H9 (cell line): ENCODE data around the gene CDK15. TPM values are rescaled to one million over a fixed set of nuclear protein-coding genes. Genes with fewer than 3 reads are reported as not detected.

Experiments
- DNase-seq: peaks from one replicate; pipeline ENCODE4 v3.0.0-alpha.2; 2017
- H2AFZ ChIP-seq: one replicate; pipeline ENCODE4 v1.6.1; 2013; ENCODE audit warnings: mild to moderate bottlenecking, low read length, control low read depth, moderate library complexity
- H2AK5ac ChIP-seq: 2 replicates; pipeline ENCODE4 v1.6.1; 2013; ENCODE audit warnings: low read length, control low read depth, mixed read lengths; ENCODE audit not compliant: insufficient read length
- H2BK120ac ChIP-seq: one replicate; pipeline ENCODE4 v1.6.1; 2013; ENCODE audit warnings: low read depth, mild to moderate bottlenecking, low read length, control low read depth, inconsistent platforms; ENCODE audit not compliant: poor library complexity, severe bottlenecking
- H2BK12ac ChIP-seq: 2 replicates; pipeline ENCODE4 v1.6.1; 2013; ENCODE audit warnings: low read length, control low read depth, mixed read lengths, low read depth; ENCODE audit not compliant: insufficient read length
- H2BK15ac ChIP-seq: 2 replicates; pipeline ENCODE4 v1.6.1; 2013; ENCODE audit warnings: low read depth, low read length, control low read depth
- H2BK20ac ChIP-seq: one replicate; pipeline ENCODE4 v1.6.1; 2013; ENCODE audit warnings: low read depth, mild to moderate bottlenecking, low read length, control low read depth, inconsistent platforms; ENCODE audit not compliant: poor library complexity, severe bottlenecking
- H2BK5ac ChIP-seq: 2 replicates; pipeline ENCODE4 v1.6.1; 2013; ENCODE audit warnings: low read length, control low read depth, mixed read lengths; ENCODE audit not compliant: insufficient read length
- H3K14ac ChIP-seq: 2 replicates; pipeline ENCODE4 v1.6.1; 2013; ENCODE audit warnings: low read length, control low read depth; ENCODE audit not compliant: insufficient read depth
- H3K18ac ChIP-seq: 2 replicates; pipeline ENCODE4 v1.6.1; 2013; ENCODE audit warnings: low read depth, mild to moderate bottlenecking, mixed read lengths, low read length, control low read depth; ENCODE audit not compliant: insufficient read length
- H3K23ac ChIP-seq: 2 replicates; pipeline ENCODE4 v1.6.1; 2013; ENCODE audit warnings: low read length, control low read depth, mixed read lengths, low read depth; ENCODE audit not compliant: insufficient read length
- H3K23me2 ChIP-seq: 2 replicates; pipeline ENCODE4 v1.6.1; 2013; ENCODE audit warnings: low read depth, mild to moderate bottlenecking, mixed read lengths, low read length, control low read depth; ENCODE audit not compliant: insufficient read length, poor library complexity, severe bottlenecking
- H3K27ac ChIP-seq: 2 replicates; pipeline ENCODE4 v1.5.1; 2013; ENCODE audit warnings: low read length, control low read depth, mixed read lengths, low read depth; ENCODE audit not compliant: insufficient read length
- H3K27me3 ChIP-seq: 2 replicates; pipeline ENCODE4 v1.6.1; 2013; ENCODE audit warnings: low read length, control low read depth, inconsistent platforms; ENCODE audit not compliant: insufficient read depth
- H3K4ac ChIP-seq: 2 replicates; pipeline ENCODE4 v1.6.1; 2013; ENCODE audit warnings: low read depth, mild to moderate bottlenecking, control low read depth, inconsistent platforms, low read length, moderate library complexity
- H3K4me1 ChIP-seq: 2 replicates; pipeline ENCODE4 v1.6.1; 2013; ENCODE audit warnings: low read length, control low read depth, inconsistent platforms; ENCODE audit not compliant: insufficient read depth
- H3K4me2 ChIP-seq: 2 replicates; pipeline ENCODE4 v1.6.1; 2013; ENCODE audit warnings: low read length, control low read depth, mixed read lengths; ENCODE audit not compliant: insufficient read length, insufficient read depth
- H3K56ac ChIP-seq: 2 replicates; pipeline ENCODE4 v1.6.1; 2013; ENCODE audit warnings: low read depth, mild to moderate bottlenecking, mixed read lengths, low read length, control low read depth; ENCODE audit not compliant: insufficient read length
- H3K79me1 ChIP-seq: 2 replicates; pipeline ENCODE4 v1.6.1; 2013; ENCODE audit warnings: low read depth, mild to moderate bottlenecking, moderate library complexity, low read length, control low read depth, inconsistent platforms; ENCODE audit not compliant: insufficient read depth, poor library complexity, severe bottlenecking
- H3K79me2 ChIP-seq: 2 replicates; pipeline ENCODE4 v1.6.1; 2013; ENCODE audit warnings: low read length, control low read depth, inconsistent platforms; ENCODE audit not compliant: insufficient read depth
- H3K9ac ChIP-seq: 2 replicates; pipeline ENCODE4 v1.6.1; 2013; ENCODE audit warnings: low read length, control low read depth, mixed read lengths; ENCODE audit not compliant: insufficient read length; ENCODE audit errors: extremely low read depth
- H3K9me3 ChIP-seq: one replicate; pipeline ENCODE4 v1.6.1; 2013; ENCODE audit warnings: low read depth, low read length, inconsistent platforms; ENCODE audit not compliant: control insufficient read depth
- H3T11ph ChIP-seq: one replicate; pipeline ENCODE4 v1.6.1; 2013; ENCODE audit warnings: mild to moderate bottlenecking, low read length, control low read depth, inconsistent platforms
- H4K20me1 ChIP-seq: one replicate; pipeline ENCODE4 v1.6.1; 2013; ENCODE audit not compliant: control insufficient read depth, insufficient read length, insufficient read depth
- H4K5ac ChIP-seq: 2 replicates; pipeline ENCODE4 v1.6.1; 2013; ENCODE audit warnings: low read depth, mild to moderate bottlenecking, mixed read lengths, low read length, control low read depth; ENCODE audit not compliant: insufficient read length
- H4K8ac ChIP-seq: replicated peaks from 2 replicates; pipeline ENCODE4 v1.6.1; 2013; ENCODE audit warnings: low read length, control low read depth, mixed read lengths, low read depth; ENCODE audit not compliant: insufficient read length
- H4K91ac ChIP-seq: 2 replicates; pipeline ENCODE4 v1.6.1; 2013; ENCODE audit warnings: low read depth, mild to moderate bottlenecking, moderate library complexity, mixed read lengths, low read length, control low read depth; ENCODE audit not compliant: insufficient read length
- H3K27ac Mint-ChIP-seq, 3 experiments: 2 replicates in 2 of 3; 3 replicates in 1 of 3; pipeline ENCODE4 v1.8.0; 2020 to 2021; ENCODE audit warnings: mixed read lengths in 3 of 3, mild to moderate bottlenecking in 1 of 3, moderate library complexity in 1 of 3
- H3K27me3 Mint-ChIP-seq: 2 replicates; pipeline ENCODE4 v1.8.0; 2021; ENCODE audit warnings: low read depth, mild to moderate bottlenecking, moderate library complexity, mixed read lengths
- H3K36me3 Mint-ChIP-seq, 3 experiments: 2 replicates in 2 of 3; 3 replicates in 1 of 3; pipeline ENCODE4 v1.8.0; 2020 to 2021; ENCODE audit warnings: low read depth in 3 of 3, mixed read lengths in 3 of 3; ENCODE audit not compliant: insufficient read depth in 1 of 3
- H3K4me1 Mint-ChIP-seq, 2 experiments: 2 replicates each; pipeline ENCODE4 v1.8.0; 2020; ENCODE audit warnings: mixed read lengths in 2 of 2
- H3K4me3 Mint-ChIP-seq, 2 experiments: 2 replicates in 1 of 2; 3 replicates in 1 of 2; pipeline ENCODE4 v1.8.0; 2020 to 2021; ENCODE audit warnings: mild to moderate bottlenecking in 2 of 2, mixed read lengths in 2 of 2, moderate library complexity in 1 of 2
- H3K9me3 Mint-ChIP-seq, 2 experiments: 2 replicates in 1 of 2; 3 replicates in 1 of 2; pipeline ENCODE4 v1.8.0; 2020; ENCODE audit warnings: mild to moderate bottlenecking in 2 of 2, mixed read lengths in 2 of 2, moderate library complexity in 1 of 2
- CTCF ChIP-seq: fragments of 200-600 bp; sonication (generic); conservative IDR thresholded peaks from 3 replicates; pipeline ENCODE4 v1.8.0; 2021; ENCODE audit warnings: antibody characterized with exemption, mild to moderate bottlenecking
- WGBS: extraction: QIAGEN DNeasy Blood & Tissue Kit; methylation state at CpG from one replicate; pipeline ENCODE4 v1.1.7; 2013; ENCODE audit warnings: missing lambda C conversion rate, low lambda C conversion rate, mixed read lengths; ENCODE audit not compliant: insufficient read length; ENCODE audit errors: extremely low coverage; 5-methylcytosine and 5-hydroxymethylcytosine counted together
- total RNA-seq: library from RNA; stranded (reverse); gene quantifications from 2 replicates; pipeline ENCODE4 v1.2.1, GENCODE V29; 2021

The CDK15 gene
- total RNA-seq, 1 experiment from 2014 or later, result not detected

- H3K4me1 Mint-ChIP-seq, result no peaks in the 10 kb centered on the region; a peak in 1 of 4 replicates
- no peaks in the 10 kb centered on the region for H4K20me1 ChIP-seq
- H3K79me2 ChIP-seq, result no peaks in the 10 kb centered on the region
- H3T11ph ChIP-seq, result no peak overlapping the region
- H3K27ac Mint-ChIP-seq, result no peak overlapping the region
- H3K27ac ChIP-seq, result no peak overlapping the region
- no peak overlapping the region for H3K14ac ChIP-seq
- DNase-seq, result peak; percentile 48
- H3K23me2 ChIP-seq, result no peaks in the 10 kb centered on the region
- no peak overlapping the region for H2BK20ac ChIP-seq
- H3K23ac ChIP-seq, result no peak overlapping the region
- H4K91ac ChIP-seq, result no peak overlapping the region
- no peak overlapping the region for H3K4ac ChIP-seq
- no peaks in the 10 kb centered on the region for H3K79me1 ChIP-seq
- H2AFZ ChIP-seq, result no peak overlapping the region
- H3K27me3 ChIP-seq, result no peaks in the 10 kb centered on the region
- H3K56ac ChIP-seq, result no peak overlapping the region
- peak; percentile 88 for TF ChIP-seq CTCF
- no peak overlapping the region for H2AK5ac ChIP-seq
- H3K36me3 Mint-ChIP-seq, result no peaks in the 10 kb centered on the region
- H3K4me1 ChIP-seq, result no peaks in the 10 kb centered on the region
- no peak overlapping the region for H2BK5ac ChIP-seq
- H3K27me3 Mint-ChIP-seq, result no peaks in the 10 kb centered on the region
- H4K8ac ChIP-seq, result no peak overlapping the region
- H4K5ac ChIP-seq, result no peak overlapping the region
- no peaks in the 10 kb centered on the region for H3K9me3 Mint-ChIP-seq
- H3K4me2 ChIP-seq, result no peak overlapping the region
- H2BK12ac ChIP-seq, result no peak overlapping the region
- no peak overlapping the region for H2BK120ac ChIP-seq
- H3K18ac ChIP-seq, result no peak overlapping the region
- no peak overlapping the region for H3K4me3 Mint-ChIP-seq
- H2BK15ac ChIP-seq, result no peak overlapping the region
- no CpG with 5 or more reads among the region's 5 CpGs for WGBS
- no peaks in the 10 kb centered on the region for H3K9me3 ChIP-seq
- H3K9ac ChIP-seq, result no peak overlapping the region
Measured at GRCh38 chr2:201795607-201796477, 10.5 kb upstream of the CDK15 start.
